ENCODE data around the gene LRIG3. TPM values are rescaled to one million over a fixed set of nuclear protein-coding genes. Genes with fewer than 3 reads are reported as not detected.

LRIG3 gene
- total and polyA plus RNA-seq, 2 donors (not counting 3 experiments of a cell fraction or from before 2014, with no cell fraction given), result 55.5 to 55.7 TPM

- Histone ChIP-seq H3K9me1 (replicated peaks; ENCODE audit: control insufficient read depth, extremely low read depth, insufficient read depth, low read length) (no peaks in the 10 kb centered on the region), H3K79me2 (ENCODE audit: control insufficient read depth, insufficient read depth, low read length) (no peaks in the 10 kb centered on the region), H4K20me1 (replicated peaks; ENCODE audit: control insufficient read depth, extremely low read depth, insufficient read depth, low read length) (no peaks in the 10 kb centered on the region), H3K4me1 (ENCODE audit: control insufficient read depth, extremely low read depth, insufficient read depth, low read length) (no peaks in the 10 kb centered on the region), H3K4me3 (replicated peaks in 1 of 3; ENCODE audit: insufficient read depth in 1 of 3, low read depth in 1 of 3, low read length in 3 of 3) (no peak overlapping the region), H3K9me3 (replicated peaks; ENCODE audit: control insufficient read depth, insufficient read depth, low read length) (no peaks in the 10 kb centered on the region), H3K9ac (replicated peaks; ENCODE audit: extremely low read depth, insufficient read depth, low read length) (no peak overlapping the region), H3K27ac (ENCODE audit: insufficient read depth, low read depth, low read length) (no peak overlapping the region), H2AFZ (ENCODE audit: low read depth, low read length) (no peak overlapping the region), H3K27me3 (ENCODE audit: control insufficient read depth in 2 of 2, insufficient read depth in 2 of 2, low read length in 2 of 2) (no peaks in the 10 kb centered on the region), H3K4me2 (ENCODE audit: insufficient read depth, low read length) (no peak overlapping the region), H3K36me3 (ENCODE audit: control insufficient read depth in 2 of 2, extremely low read depth in 1 of 2, insufficient read depth in 2 of 2, low read length in 2 of 2) (no peaks in the 10 kb centered on the region)
- TF ChIP-seq MYC (IDR thresholded peaks at IDR 0.05; ENCODE audit: low read depth, low read length), result no peak
- no peak for TF ChIP-seq MAX (IDR thresholded peaks at IDR 0.05; ENCODE audit: insufficient read depth, insufficient read length)
- no peak for TF ChIP-seq EZH2 (IDR thresholded peaks at IDR 0.05; ENCODE audit: borderline replicate concordance, low read depth, low read length, severe bottlenecking)
- TF ChIP-seq JUN (IDR thresholded peaks at IDR 0.05; ENCODE audit: borderline replicate concordance, insufficient read depth, insufficient read length, low read depth), result no peak
- no peak for TF ChIP-seq FOS (IDR thresholded peaks at IDR 0.05; ENCODE audit: borderline replicate concordance, insufficient read depth, low read length)
- no peak for TF ChIP-seq POLR2AphosphoS5 (IDR thresholded peaks at IDR 0.05; ENCODE audit: insufficient read depth, low read depth, low read length)
- no peak for TF ChIP-seq GATA2 (IDR thresholded peaks at IDR 0.05; ENCODE audit: insufficient read depth, insufficient read length, low read depth, low read length)
- no peak for TF ChIP-seq POLR2A (IDR thresholded peaks at IDR 0.05; ENCODE audit: low read depth, low read length)
- TF ChIP-seq CTCF (IDR thresholded peaks at IDR 0.05; ENCODE audit: extremely low read depth in 1 of 2, insufficient read depth in 1 of 2, low read depth in 1 of 2, low read length in 2 of 2), result no peak
- no TSS peak for BruUV-seq (replicated peaks)
- ChIA-PET CTCF (interaction anchor here (0.7 to 2.1 kb wide), 5 partner anchors 21 to 316 kb away, joined by 3 to 13 read pairs (median 5); no protein-coding TSS in a partner anchor), POLR2A (no interaction called here)
- dilution Hi-C loops (cut with MboI; ENCODE audit: extremely low pct_ligation_motif_present, low sequenced_read_pairs), result no loop called here
- FAIRE-seq, result no peak
- no peak for DNase-seq (ENCODE audit: low read depth, low spot score)
- intact Hi-C loops (cut with micrococcal nuclease), result no loop called here
These were observed 86.5 kb downstream of the LRIG3 start for GRCh38 chr12:58833853-58834252.

Measured in endothelial cell of umbilical vein (primary cell).